ENCODE data around the gene ENOX1. TPM values are rescaled to one million over a fixed set of nuclear protein-coding genes. Genes with fewer than 3 reads are reported as not detected.

ENOX1 gene
- total and polyA plus RNA-seq, 5 donors: 2.1 to 2.6 (median 2.2) TPM

DNA sequence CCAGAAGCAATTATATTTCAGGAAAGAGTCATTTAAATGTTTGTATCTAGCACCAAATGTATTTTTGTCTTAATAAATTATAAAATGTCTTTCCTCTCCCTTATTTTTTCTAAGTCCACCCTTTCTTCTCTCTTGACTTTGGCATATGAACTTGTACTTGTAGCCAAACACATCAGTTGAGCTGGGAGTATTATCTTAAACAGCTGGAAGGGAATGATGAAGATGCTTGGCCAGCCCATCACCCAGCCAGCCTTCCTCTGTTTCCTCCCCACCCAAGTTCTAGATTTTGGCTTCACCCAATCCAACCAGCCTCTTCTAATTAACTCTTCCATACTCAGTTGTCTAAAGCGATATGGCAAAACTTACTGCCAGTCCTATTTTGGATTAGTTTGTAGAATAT is 272.5 kb downstream of the ENOX1 start:
- intact Hi-C loops (cut with DNase I): no loop called here
- Histone ChIP-seq H3K27ac (ENCODE audit: low read length) (no peak overlapping the region), H3K9me3 (ENCODE audit: control insufficient read depth, low read length) (no peaks in the 10 kb centered on the region), H3K4me3 (ENCODE audit: low read length) (no peak overlapping the region), H3K27me3 (ENCODE audit: control insufficient read depth, insufficient read depth) (no peaks in the 10 kb centered on the region), H3K4me1 (ENCODE audit: control insufficient read depth, insufficient read depth, low read length) (no peaks in the 10 kb centered on the region)
- 78% methylated on average over 1 of the region's 1 CpG for WGBS
- DNase-seq (peak; percentile 17 to 65 (median 61)), ATAC-seq (peak; percentile 56 to 81)

DNA sequence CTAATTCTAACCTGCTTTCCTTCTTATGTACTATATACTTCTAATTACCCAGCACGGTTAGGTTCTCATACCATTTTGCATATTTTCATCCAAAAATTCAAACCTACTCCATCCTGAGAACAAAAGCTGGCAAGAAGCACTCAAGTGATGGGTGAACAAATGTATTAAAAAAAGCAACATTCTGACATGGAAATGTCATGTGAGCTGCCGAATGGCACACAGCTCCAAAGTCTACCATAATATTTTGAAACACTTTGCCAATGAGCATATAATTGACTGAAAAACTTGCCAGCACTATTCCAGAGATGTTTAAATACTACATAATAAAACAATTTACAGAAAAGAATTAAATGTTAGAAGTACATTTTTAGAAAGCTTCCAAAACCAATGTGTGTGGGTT is 274.6 kb downstream of the ENOX1 start:
- Histone ChIP-seq H3K27ac (ENCODE audit: low read length) (no peak overlapping the region), H3K27me3 (ENCODE audit: control insufficient read depth, insufficient read depth) (no peaks in the 10 kb centered on the region), H3K9me3 (ENCODE audit: control insufficient read depth, low read length) (no peaks in the 10 kb centered on the region), H3K4me3 (ENCODE audit: low read length) (no peak overlapping the region), H3K4me1 (ENCODE audit: control insufficient read depth, insufficient read depth, low read length) (no peaks in the 10 kb centered on the region)
- DNase-seq: no peak
- 75% methylated on average over 2 of the region's 2 CpGs for WGBS
- intact Hi-C loops (cut with DNase I): no loop called here
- ATAC-seq: no peak

DNA sequence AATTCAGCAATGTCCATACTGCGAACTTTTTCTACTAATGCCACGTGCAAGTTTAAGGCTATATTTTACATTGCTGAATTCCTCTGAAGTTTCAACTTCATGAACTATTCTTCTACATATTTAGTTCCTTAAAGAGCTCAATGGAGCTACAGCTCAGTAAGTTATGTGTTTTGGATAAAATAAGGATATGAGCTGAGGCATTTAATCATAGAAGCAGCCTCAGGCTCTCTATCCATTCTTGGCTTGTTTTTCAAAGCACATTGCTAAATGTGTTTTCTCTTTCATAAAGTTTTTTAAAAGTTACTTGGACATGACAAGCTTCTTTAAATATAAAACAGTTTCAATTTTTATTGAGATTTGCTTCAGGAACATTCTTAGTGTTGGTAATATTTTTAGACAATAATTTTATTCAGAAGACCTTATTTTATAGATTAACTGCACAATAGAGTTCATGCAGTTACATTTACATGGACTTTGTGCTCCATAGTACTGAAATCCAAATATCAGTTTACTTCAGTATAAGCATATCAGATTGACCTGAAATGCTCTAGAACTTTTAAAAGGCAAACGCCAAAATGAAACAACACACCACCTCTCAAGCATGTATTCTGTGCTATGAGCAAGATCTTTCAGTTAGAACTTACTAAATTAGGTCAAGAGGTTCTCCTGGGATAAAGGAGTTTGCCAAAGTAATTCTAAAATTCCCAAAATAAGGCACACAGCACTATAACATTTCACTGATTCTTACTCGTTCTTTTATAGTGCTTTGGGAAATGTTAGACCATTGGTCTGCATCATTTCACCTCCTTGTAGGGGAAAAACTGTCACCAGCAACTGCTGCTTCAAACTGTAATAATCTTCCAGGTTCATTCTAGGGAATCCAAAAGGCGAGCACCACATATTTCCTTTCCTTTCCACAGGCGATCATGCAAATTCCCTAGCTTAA is 275.5 kb downstream of the ENOX1 start:
- no peaks in the 10 kb centered on the region for H3K9me3 ChIP-seq (ENCODE audit: control insufficient read depth, low read length)
- WGBS: 63% methylated on average over 6 of the region's 6 CpGs
- H3K27me3 ChIP-seq (ENCODE audit: control insufficient read depth, insufficient read depth): no peaks in the 10 kb centered on the region
- H3K27ac ChIP-seq (ENCODE audit: low read length): no peak overlapping the region
- intact Hi-C loops (cut with DNase I): no loop called here
- ATAC-seq (peak in 1 of 2 donors; percentile 25), DNase-seq (no peak)
- no peaks in the 10 kb centered on the region for H3K4me1 ChIP-seq (ENCODE audit: control insufficient read depth, insufficient read depth, low read length)
- H3K4me3 ChIP-seq (ENCODE audit: low read length): no peak overlapping the region

DNA sequence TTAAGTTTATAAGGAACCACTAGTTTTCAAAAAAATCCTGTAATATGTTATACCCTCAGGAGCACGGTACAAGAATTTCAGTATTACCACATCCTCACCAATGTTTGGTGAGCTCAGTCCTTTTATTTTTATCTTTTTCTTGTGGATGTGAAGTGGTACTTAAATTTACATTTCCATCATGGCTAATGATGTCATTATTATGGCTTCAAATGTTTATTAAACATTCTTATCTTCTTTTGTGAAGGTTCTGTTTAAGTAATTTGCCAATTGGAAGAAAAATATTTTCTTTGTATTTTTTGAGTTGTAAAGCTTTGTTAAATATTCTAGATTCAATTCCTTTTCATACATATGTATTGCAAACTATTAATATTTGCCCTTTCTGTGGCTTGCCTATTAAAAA is 291.0 kb downstream of the ENOX1 start:
- intact Hi-C loops (cut with DNase I): no loop called here

DNA sequence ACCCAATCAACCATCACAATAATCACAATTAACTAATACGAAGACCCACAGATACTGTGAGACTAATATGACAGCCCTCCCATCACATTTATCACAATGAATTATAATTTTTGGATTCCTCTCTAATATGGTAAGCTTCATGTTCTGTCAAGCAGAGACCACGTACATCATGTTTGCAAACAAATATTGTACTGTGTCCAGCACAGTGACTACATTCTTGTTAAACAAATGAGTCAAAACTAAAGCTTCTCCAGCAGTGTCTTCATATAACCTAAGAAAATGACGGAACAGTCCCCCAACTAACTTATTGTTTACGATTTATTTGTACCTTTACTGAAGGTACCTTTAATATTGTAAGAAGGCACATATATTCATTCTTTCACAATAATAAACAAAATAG is 292.6 kb downstream of the ENOX1 start:
- H3K4me1 ChIP-seq (ENCODE audit: control insufficient read depth, insufficient read depth, low read length): no peaks in the 10 kb centered on the region
- WGBS: 91% methylated on average over 4 of the region's 4 CpGs
- ATAC-seq (no peak), DNase-seq (no peak)
- H3K4me3 ChIP-seq (ENCODE audit: low read length): no peak overlapping the region
- no peaks in the 10 kb centered on the region for H3K27me3 ChIP-seq (ENCODE audit: control insufficient read depth, insufficient read depth)
- intact Hi-C loops (cut with DNase I): no loop called here
- no peaks in the 10 kb centered on the region for H3K9me3 ChIP-seq (ENCODE audit: control insufficient read depth, low read length)
- H3K27ac ChIP-seq (ENCODE audit: low read length): no peak overlapping the region

More for the DNA sequence above, 291.0 kb downstream of the ENOX1 start:
- H3K4me3 ChIP-seq (ENCODE audit: low read length): peak overlapping the region; percentile 20
- ATAC-seq (no peak), DNase-seq (no peak)
- 63% methylated on average over 1 of the region's 1 CpG for WGBS
- no peaks in the 10 kb centered on the region for H3K4me1 ChIP-seq (ENCODE audit: control insufficient read depth, insufficient read depth, low read length)
- no peaks in the 10 kb centered on the region for H3K27me3 ChIP-seq (ENCODE audit: control insufficient read depth, insufficient read depth)
- H3K9me3 ChIP-seq (ENCODE audit: control insufficient read depth, low read length): no peaks in the 10 kb centered on the region
- no peak overlapping the region for H3K27ac ChIP-seq (ENCODE audit: low read length)

DNA sequence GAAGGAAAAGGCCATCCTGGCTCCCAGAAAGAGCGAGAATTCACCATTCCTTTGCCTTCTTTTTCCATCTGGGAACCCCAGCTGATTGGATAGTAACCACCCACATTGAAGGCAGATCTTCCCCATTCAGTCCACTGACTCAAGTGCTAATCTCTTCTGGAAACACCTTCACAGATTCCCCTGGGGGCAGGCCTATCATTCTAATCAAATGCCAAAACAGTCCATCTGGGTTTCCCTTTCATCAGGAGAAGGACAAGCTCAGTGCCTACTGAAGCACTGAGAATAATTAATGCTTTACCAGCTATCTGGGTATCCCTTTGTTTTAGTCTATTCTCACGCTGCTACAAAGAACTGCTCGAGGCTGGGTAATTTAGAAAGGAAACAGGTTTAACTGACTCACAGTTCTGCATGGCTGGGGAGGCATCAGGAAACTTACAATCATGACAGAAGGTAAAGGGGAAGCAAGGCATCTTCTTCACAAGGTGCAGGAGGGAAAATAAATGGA is 293.2 kb downstream of the ENOX1 start:
- DNase-seq (no peak), ATAC-seq (no peak)
- intact Hi-C loops (cut with DNase I): no loop called here
- 86% methylated on average over 3 of the region's 3 CpGs for WGBS
- Histone ChIP-seq H3K27me3 (ENCODE audit: control insufficient read depth, insufficient read depth) (no peaks in the 10 kb centered on the region), H3K9me3 (ENCODE audit: control insufficient read depth, low read length) (no peaks in the 10 kb centered on the region), H3K27ac (ENCODE audit: low read length) (no peak overlapping the region), H3K4me3 (ENCODE audit: low read length) (no peak overlapping the region), H3K4me1 (ENCODE audit: control insufficient read depth, insufficient read depth, low read length) (no peaks in the 10 kb centered on the region)

DNA sequence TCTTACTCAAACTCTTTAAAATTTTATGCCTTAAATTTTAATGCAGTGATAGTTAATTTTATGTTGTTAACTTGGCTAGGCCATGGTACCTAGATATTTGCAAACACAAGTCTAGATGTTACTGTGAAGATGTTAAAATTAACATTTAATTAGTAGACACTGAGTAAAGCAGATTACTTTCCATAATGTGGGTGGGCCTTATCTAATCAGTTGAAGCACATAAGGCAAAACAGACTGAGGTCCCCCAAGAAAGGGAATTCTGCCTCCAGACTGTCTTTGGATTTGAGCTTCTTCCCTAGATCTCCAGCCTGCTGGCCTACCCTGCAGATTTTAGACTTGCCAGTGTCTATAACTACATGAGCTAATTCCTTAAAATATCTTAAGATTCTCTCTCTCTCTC is 294.0 kb downstream of the ENOX1 start:
- intact Hi-C loops (cut with DNase I): no loop called here
- ATAC-seq: no peak

DNA sequence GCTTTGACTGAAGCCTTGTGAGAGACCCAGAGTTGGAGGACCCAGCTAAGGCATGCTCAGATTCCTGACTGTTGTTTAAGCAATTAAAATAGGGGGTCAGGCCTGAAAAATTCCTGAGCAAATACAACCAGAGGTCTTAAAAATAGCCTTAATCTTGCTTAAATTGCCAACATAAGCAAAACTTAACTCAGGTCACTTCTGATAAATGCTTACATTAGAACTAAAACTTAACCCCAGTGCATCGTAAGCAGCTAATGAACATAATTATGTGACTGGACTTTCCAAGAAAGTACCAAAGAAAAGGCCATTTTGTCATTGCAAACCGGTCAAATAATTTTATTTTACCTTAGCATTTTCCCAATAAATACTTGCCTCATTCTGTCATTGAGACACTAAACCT is 294.5 kb downstream of the ENOX1 start:
- Histone ChIP-seq H3K9me3 (ENCODE audit: control insufficient read depth, low read length) (no peaks in the 10 kb centered on the region), H3K27me3 (ENCODE audit: control insufficient read depth, insufficient read depth) (no peaks in the 10 kb centered on the region), H3K4me1 (ENCODE audit: control insufficient read depth, insufficient read depth, low read length) (no peaks in the 10 kb centered on the region), H3K27ac (ENCODE audit: low read length) (no peak overlapping the region), H3K4me3 (ENCODE audit: low read length) (no peak overlapping the region)
- DNase-seq (no peak), ATAC-seq (no peak)
- 89% methylated on average over 2 of the region's 2 CpGs for WGBS
- intact Hi-C loops (cut with DNase I): no loop called here

More for the DNA sequence above, 294.0 kb downstream of the ENOX1 start:
- no peak for DNase-seq
- Histone ChIP-seq H3K9me3 (ENCODE audit: control insufficient read depth, low read length) (no peaks in the 10 kb centered on the region), H3K27ac (ENCODE audit: low read length) (no peak overlapping the region), H3K4me3 (ENCODE audit: low read length) (no peak overlapping the region), H3K4me1 (ENCODE audit: control insufficient read depth, insufficient read depth, low read length) (no peaks in the 10 kb centered on the region), H3K27me3 (ENCODE audit: control insufficient read depth, insufficient read depth) (no peaks in the 10 kb centered on the region)

DNA sequence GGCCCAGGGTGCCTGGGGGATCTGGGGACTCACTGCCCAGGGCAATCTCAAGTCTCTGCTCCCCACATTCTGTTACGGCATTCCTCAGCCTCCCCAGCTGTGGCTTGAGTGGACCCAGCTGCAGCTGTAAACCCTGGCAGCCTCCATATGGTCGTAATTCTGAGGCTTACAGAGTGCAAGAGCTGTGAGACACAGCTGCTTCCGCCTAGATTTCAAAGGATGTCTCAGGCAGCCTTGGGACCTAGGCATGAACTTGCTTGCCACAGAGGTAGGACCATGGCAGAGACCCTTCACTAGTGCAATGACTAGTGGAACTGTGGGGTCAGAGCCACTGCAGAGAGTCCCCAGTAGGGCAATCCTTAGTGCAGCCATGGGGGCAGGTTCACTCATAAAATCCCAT is 297.5 kb downstream of the ENOX1 start:
- H3K9me3 ChIP-seq (ENCODE audit: control insufficient read depth, low read length): no peaks in the 10 kb centered on the region
- H3K4me1 ChIP-seq (ENCODE audit: control insufficient read depth, insufficient read depth, low read length): no peaks in the 10 kb centered on the region
- no peaks in the 10 kb centered on the region for H3K27me3 ChIP-seq (ENCODE audit: control insufficient read depth, insufficient read depth)
- H3K27ac ChIP-seq (ENCODE audit: low read length): no peak overlapping the region
- ATAC-seq (no peak), DNase-seq (no peak)
- intact Hi-C loops (cut with DNase I): no loop called here
- no peak overlapping the region for H3K4me3 ChIP-seq (ENCODE audit: low read length)
- 68% methylated on average over 3 of the region's 3 CpGs for WGBS

DNA sequence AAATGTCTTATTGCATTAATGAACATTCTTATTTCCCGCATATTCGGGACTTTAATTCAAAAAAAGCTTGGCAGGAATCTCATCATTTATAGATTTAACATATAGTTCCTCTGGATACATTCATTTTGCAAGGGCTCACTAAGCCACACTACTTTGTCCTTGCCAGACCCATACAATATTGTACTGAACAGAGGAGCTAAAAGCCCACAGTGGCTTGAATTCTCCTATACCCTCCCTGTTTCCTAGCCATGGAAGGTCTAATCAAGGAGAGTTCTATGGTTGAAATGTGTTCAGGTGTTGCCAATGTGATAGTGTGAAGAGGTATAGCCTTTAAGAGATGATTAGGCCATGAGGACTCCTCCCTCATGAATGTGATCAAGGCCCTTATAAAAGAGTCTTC is 298.9 kb downstream of the ENOX1 start:
- intact Hi-C loops (cut with DNase I): no loop called here
- H3K27ac ChIP-seq (ENCODE audit: low read length): no peak overlapping the region
- WGBS: 97% methylated on average over 2 of the region's 2 CpGs

DNA sequence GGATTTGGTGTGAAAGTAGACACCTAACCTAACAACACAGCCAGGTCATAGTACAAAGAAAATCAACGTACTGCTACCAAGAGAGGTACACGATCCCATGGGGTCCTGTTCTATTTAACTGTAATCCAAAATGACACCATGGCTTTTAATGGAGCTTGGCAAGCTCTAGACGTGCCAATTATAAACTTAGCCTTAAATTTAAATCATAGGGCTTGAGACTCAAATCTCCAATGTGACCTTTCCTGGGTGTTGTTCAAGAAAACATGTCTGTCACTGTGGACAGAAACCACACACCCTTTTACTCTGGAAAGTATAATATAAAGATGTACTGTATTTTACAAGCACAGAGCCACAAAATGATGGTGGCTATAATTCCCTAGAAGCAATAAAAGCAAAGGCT is 299.3 kb downstream of the ENOX1 start:
- H3K9me3 ChIP-seq (ENCODE audit: control insufficient read depth, low read length): no peaks in the 10 kb centered on the region
- H3K27me3 ChIP-seq (ENCODE audit: control insufficient read depth, insufficient read depth): no peaks in the 10 kb centered on the region
- intact Hi-C loops (cut with DNase I): no loop called here
- no peak overlapping the region for H3K4me3 ChIP-seq (ENCODE audit: low read length)
- no peaks in the 10 kb centered on the region for H3K4me1 ChIP-seq (ENCODE audit: control insufficient read depth, insufficient read depth, low read length)
- no peak for ATAC-seq
- DNase-seq: no peak
- H3K27ac ChIP-seq (ENCODE audit: low read length): no peak overlapping the region
- WGBS: 59% methylated on average over 3 of the region's 3 CpGs

More for the DNA sequence above, 298.9 kb downstream of the ENOX1 start:
- Histone ChIP-seq H3K27me3 (ENCODE audit: control insufficient read depth, insufficient read depth) (no peaks in the 10 kb centered on the region), H3K4me1 (ENCODE audit: control insufficient read depth, insufficient read depth, low read length) (no peaks in the 10 kb centered on the region), H3K4me3 (ENCODE audit: low read length) (no peak overlapping the region), H3K9me3 (ENCODE audit: control insufficient read depth, low read length) (no peaks in the 10 kb centered on the region)
- DNase-seq (no peak), ATAC-seq (no peak)

All from right cardiac atrium (tissue), 5 donors.